Stomach (tissue), 4 donors: ENCODE results near the gene CHCHD5.

Source experiments
- EP300 ChIP-seq: sonication (generic); formaldehyde crosslinking; IDR thresholded peaks from one replicate; pipeline ENCODE4 v1.6.1; 2017; ENCODE audit warnings: antibody characterized with exemption
- POLR2A ChIP-seq, 4 donors: fragments of 450-650 bp; IDR thresholded peaks; one replicate each; pipeline ENCODE4 v1.6.1; 2016; ENCODE audit warnings: antibody characterized with exemption in 4 of 4, control low read depth in 2 of 4, mild to moderate bottlenecking in 1 of 4, moderate library complexity in 1 of 4
- POLR2AphosphoS5 ChIP-seq, 3 donors: sonication (generic); formaldehyde crosslinking; IDR thresholded peaks; one replicate each; pipeline ENCODE4 v1.6.1; 2016; ENCODE audit warnings: antibody characterized with exemption in 3 of 3
- TF ChIP-seq, protein P1 (sequence below), 7 experiments: fragments of 450-650 bp in 4 of 7; fragments of 200-600 bp in 3 of 7; sonication (generic) in 3 of 7; IDR thresholded peaks; one replicate each; pipeline ENCODE4 v1.5.1; 2016 to 2019; ENCODE audit warnings: antibody characterized with exemption in 7 of 7, control low read depth in 2 of 7, mild to moderate bottlenecking in 1 of 7

DNA sequence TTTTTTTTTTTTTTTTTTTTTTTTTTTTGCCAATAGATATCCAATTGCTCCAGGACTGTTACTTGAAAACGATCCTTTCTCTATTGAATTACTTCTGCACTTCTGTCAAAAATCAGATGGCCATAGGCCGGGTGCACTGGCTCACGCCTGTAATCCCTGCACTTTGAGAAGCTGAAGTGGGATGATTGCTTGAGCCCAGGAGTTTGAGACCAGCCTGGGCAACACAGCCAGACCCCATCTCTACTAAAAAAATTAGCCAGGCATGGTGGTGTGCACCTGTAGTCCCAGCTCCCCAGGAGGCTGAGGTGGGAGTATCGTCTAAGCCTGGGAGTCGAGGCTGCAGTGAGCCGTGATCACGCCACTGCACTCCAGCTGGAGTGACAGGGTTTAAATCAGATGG lies 4.3 kb upstream of the CHCHD5 start:
- TF ChIP-seq, protein P1, sequence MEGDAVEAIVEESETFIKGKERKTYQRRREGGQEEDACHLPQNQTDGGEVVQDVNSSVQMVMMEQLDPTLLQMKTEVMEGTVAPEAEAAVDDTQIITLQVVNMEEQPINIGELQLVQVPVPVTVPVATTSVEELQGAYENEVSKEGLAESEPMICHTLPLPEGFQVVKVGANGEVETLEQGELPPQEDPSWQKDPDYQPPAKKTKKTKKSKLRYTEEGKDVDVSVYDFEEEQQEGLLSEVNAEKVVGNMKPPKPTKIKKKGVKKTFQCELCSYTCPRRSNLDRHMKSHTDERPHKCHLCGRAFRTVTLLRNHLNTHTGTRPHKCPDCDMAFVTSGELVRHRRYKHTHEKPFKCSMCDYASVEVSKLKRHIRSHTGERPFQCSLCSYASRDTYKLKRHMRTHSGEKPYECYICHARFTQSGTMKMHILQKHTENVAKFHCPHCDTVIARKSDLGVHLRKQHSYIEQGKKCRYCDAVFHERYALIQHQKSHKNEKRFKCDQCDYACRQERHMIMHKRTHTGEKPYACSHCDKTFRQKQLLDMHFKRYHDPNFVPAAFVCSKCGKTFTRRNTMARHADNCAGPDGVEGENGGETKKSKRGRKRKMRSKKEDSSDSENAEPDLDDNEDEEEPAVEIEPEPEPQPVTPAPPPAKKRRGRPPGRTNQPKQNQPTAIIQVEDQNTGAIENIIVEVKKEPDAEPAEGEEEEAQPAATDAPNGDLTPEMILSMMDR (IDR thresholded peaks at IDR 0.05), result no peak
- TF ChIP-seq POLR2A (IDR thresholded peaks at IDR 0.05) (no peak), EP300 (no peak), POLR2AphosphoS5 (IDR thresholded peaks at IDR 0.05) (no peak)
